ENCODE measurements around the gene TUBGCP3. TPM values are rescaled to one million over a fixed set of nuclear protein-coding genes. Genes with fewer than 3 reads are reported as not detected.

Gene TUBGCP3
- total RNA-seq, 1 experiment from 2014 or later = 51.4 TPM

DNA sequence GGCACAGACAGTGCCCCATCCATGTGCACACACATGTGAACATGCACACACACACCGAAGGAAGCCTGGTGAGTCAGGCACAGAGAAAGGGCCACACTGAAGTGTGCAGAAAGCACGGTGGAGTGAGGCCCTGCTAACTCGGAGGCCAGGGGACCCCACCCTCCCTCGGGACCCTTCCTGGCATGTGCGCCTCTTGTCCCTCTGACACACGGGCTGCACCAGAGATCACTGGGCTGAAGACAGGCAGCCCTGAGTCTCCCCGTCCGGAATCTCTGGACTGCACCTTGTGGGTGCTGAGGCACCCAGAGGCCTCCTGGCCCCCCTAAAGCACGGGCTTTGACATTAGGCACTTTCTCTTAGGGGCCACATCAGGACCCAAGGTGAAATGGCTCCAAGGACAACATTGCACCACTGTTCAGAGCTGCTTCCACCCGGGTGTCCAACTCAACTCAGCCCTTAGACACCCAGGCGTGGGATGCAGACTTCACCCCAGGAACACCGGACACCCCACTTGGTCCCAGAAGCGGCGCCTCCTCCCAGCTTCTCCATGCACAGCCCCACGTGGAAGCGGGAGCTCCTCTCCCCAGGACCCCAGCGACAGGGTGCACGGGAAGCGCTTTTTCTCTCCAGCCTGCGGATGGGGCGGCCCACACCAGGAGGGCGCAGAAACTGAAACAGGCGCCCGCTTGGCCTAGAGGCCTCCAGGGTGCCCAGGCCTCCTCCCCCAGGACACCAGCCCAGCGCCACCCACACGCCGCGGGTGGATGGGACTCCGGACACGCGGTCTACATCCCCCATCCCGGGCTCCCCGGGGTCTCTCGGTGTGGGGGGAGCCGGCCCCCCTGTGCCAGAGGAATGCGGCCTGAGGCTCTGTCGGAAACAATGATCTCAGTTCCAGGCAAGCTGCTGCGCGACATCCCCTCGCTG is 121.6 kb downstream of the TUBGCP3 start:
- H3K4me1 ChIP-seq (ENCODE audit: control insufficient read depth in 1 of 2, insufficient read depth in 2 of 2, low read length in 2 of 2) = no peaks in the 10 kb centered on the region
- no TSS peak for BruUV-seq (replicated peaks)
- DNase-seq (ENCODE audit: low read depth, low spot score) (no peak), ATAC-seq (no peak)
- intact Hi-C loops (cut with micrococcal nuclease) = no loop called here
- H3K27me3 ChIP-seq (ENCODE audit: insufficient read depth, low read length) = no peaks in the 10 kb centered on the region
- no peaks in the 10 kb centered on the region for H3K79me2 ChIP-seq (ENCODE audit: insufficient read depth, low read length)
- no peak overlapping the region for H2AFZ ChIP-seq (ENCODE audit: low read depth, low read length, poor library complexity, severe bottlenecking)
- ChIA-PET RAD21 (ENCODE audit: low non-redundant PET in 1 of 2, low total read pairs in 2 of 2, uncharacterized antibody in 2 of 2, unreplicated experiment in 2 of 2) (no interaction called here), CTCF (no interaction called here), POLR2A (no interaction called here)
- no peak overlapping the region for H3K9ac ChIP-seq (ENCODE audit: low read length)
- H4K20me1 ChIP-seq (ENCODE audit: insufficient read depth) = no peaks in the 10 kb centered on the region
- no peak overlapping the region for H3K27ac ChIP-seq (ENCODE audit: low read depth, low read length)
- TF ChIP-seq, protein P1, sequence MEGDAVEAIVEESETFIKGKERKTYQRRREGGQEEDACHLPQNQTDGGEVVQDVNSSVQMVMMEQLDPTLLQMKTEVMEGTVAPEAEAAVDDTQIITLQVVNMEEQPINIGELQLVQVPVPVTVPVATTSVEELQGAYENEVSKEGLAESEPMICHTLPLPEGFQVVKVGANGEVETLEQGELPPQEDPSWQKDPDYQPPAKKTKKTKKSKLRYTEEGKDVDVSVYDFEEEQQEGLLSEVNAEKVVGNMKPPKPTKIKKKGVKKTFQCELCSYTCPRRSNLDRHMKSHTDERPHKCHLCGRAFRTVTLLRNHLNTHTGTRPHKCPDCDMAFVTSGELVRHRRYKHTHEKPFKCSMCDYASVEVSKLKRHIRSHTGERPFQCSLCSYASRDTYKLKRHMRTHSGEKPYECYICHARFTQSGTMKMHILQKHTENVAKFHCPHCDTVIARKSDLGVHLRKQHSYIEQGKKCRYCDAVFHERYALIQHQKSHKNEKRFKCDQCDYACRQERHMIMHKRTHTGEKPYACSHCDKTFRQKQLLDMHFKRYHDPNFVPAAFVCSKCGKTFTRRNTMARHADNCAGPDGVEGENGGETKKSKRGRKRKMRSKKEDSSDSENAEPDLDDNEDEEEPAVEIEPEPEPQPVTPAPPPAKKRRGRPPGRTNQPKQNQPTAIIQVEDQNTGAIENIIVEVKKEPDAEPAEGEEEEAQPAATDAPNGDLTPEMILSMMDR (IDR thresholded peaks at IDR 0.05 in 2 of 3, conservative IDR thresholded peaks at IDR 0.05 in 1 of 3; ENCODE audit: borderline replicate concordance in 1 of 3, insufficient read depth in 1 of 3, low read depth in 2 of 3, low read length in 2 of 3) = no peak
- TF ChIP-seq RAD21 (IDR thresholded peaks at IDR 0.05; ENCODE audit: low read depth) (no peak), POLR2A (IDR thresholded peaks at IDR 0.05; ENCODE audit: borderline replicate concordance, extremely low read depth, insufficient read depth, insufficient read length) (no peak), ZNF274 (IDR thresholded peaks at IDR 0.05; ENCODE audit: low read depth, low read length) (no peak), FOSL1 (IDR thresholded peaks at IDR 0.05; ENCODE audit: low read depth) (no peak), YY1 (IDR thresholded peaks at IDR 0.05; ENCODE audit: extremely low read depth, insufficient replicate concordance, low read depth, low read length) (no peak), CEBPB (IDR thresholded peaks at IDR 0.05; ENCODE audit: low read depth) (no peak), JUND (IDR thresholded peaks at IDR 0.05) (no peak), SP1 (IDR thresholded peaks at IDR 0.05; ENCODE audit: low read depth) (no peak), EZH2phosphoT487 (IDR thresholded peaks at IDR 0.05; ENCODE audit: borderline replicate concordance) (no peak), EGR1 (IDR thresholded peaks at IDR 0.05; ENCODE audit: low read depth) (no peak), POLR2AphosphoS5 (IDR thresholded peaks at IDR 0.05; ENCODE audit: low read depth, low read length) (no peak), SRF (IDR thresholded peaks at IDR 0.05; ENCODE audit: low read depth) (no peak)
- TF ChIP-seq, protein P2, sequence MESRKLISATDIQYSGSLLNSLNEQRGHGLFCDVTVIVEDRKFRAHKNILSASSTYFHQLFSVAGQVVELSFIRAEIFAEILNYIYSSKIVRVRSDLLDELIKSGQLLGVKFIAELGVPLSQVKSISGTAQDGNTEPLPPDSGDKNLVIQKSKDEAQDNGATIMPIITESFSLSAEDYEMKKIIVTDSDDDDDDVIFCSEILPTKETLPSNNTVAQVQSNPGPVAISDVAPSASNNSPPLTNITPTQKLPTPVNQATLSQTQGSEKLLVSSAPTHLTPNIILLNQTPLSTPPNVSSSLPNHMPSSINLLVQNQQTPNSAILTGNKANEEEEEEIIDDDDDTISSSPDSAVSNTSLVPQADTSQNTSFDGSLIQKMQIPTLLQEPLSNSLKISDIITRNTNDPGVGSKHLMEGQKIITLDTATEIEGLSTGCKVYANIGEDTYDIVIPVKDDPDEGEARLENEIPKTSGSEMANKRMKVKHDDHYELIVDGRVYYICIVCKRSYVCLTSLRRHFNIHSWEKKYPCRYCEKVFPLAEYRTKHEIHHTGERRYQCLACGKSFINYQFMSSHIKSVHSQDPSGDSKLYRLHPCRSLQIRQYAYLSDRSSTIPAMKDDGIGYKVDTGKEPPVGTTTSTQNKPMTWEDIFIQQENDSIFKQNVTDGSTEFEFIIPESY (IDR thresholded peaks at IDR 0.05; ENCODE audit: extremely low read depth, insufficient replicate concordance, low read length) = no peak
- TF ChIP-seq, protein P3, sequence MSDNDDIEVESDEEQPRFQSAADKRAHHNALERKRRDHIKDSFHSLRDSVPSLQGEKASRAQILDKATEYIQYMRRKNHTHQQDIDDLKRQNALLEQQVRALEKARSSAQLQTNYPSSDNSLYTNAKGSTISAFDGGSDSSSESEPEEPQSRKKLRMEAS (IDR thresholded peaks at IDR 0.05) = no peak
- TF ChIP-seq, protein P4, sequence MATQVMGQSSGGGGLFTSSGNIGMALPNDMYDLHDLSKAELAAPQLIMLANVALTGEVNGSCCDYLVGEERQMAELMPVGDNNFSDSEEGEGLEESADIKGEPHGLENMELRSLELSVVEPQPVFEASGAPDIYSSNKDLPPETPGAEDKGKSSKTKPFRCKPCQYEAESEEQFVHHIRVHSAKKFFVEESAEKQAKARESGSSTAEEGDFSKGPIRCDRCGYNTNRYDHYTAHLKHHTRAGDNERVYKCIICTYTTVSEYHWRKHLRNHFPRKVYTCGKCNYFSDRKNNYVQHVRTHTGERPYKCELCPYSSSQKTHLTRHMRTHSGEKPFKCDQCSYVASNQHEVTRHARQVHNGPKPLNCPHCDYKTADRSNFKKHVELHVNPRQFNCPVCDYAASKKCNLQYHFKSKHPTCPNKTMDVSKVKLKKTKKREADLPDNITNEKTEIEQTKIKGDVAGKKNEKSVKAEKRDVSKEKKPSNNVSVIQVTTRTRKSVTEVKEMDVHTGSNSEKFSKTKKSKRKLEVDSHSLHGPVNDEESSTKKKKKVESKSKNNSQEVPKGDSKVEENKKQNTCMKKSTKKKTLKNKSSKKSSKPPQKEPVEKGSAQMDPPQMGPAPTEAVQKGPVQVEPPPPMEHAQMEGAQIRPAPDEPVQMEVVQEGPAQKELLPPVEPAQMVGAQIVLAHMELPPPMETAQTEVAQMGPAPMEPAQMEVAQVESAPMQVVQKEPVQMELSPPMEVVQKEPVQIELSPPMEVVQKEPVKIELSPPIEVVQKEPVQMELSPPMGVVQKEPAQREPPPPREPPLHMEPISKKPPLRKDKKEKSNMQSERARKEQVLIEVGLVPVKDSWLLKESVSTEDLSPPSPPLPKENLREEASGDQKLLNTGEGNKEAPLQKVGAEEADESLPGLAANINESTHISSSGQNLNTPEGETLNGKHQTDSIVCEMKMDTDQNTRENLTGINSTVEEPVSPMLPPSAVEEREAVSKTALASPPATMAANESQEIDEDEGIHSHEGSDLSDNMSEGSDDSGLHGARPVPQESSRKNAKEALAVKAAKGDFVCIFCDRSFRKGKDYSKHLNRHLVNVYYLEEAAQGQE (IDR thresholded peaks at IDR 0.05; ENCODE audit: low read depth) = no peak
- no peak overlapping the region for H3K4me2 ChIP-seq (ENCODE audit: low read length)
- no peaks in the 10 kb centered on the region for H3K9me2 ChIP-seq (ENCODE audit: insufficient read depth)
- no peaks in the 10 kb centered on the region for H3K9me3 ChIP-seq (ENCODE audit: control insufficient read depth in 1 of 2, insufficient read depth in 1 of 2, low read depth in 1 of 2, low read length in 2 of 2)
- no peak overlapping the region for H3K4me3 ChIP-seq (replicated peaks in 1 of 2; ENCODE audit: low read depth in 1 of 2, low read length in 2 of 2)
- no peaks in the 10 kb centered on the region for H3K36me3 ChIP-seq (ENCODE audit: control insufficient read depth in 1 of 2, insufficient read depth in 2 of 2, low read length in 2 of 2)

Measured in HCT116 (cell line).